ENCODE results near the gene SETD4.

The SETD4 gene

GRCh38 chr21:36052860-36053714 is 7.2 kb downstream of the SETD4 start:
- TF ChIP-seq, protein P1, sequence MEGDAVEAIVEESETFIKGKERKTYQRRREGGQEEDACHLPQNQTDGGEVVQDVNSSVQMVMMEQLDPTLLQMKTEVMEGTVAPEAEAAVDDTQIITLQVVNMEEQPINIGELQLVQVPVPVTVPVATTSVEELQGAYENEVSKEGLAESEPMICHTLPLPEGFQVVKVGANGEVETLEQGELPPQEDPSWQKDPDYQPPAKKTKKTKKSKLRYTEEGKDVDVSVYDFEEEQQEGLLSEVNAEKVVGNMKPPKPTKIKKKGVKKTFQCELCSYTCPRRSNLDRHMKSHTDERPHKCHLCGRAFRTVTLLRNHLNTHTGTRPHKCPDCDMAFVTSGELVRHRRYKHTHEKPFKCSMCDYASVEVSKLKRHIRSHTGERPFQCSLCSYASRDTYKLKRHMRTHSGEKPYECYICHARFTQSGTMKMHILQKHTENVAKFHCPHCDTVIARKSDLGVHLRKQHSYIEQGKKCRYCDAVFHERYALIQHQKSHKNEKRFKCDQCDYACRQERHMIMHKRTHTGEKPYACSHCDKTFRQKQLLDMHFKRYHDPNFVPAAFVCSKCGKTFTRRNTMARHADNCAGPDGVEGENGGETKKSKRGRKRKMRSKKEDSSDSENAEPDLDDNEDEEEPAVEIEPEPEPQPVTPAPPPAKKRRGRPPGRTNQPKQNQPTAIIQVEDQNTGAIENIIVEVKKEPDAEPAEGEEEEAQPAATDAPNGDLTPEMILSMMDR (conservative IDR thresholded peaks at IDR 0.05; ENCODE audit: control insufficient read depth, insufficient read depth, low read depth, low read length) = no peak
- H3K4me3 ChIP-seq (ENCODE audit: control insufficient read depth, low read depth, low read length) = no peak overlapping the region
- DNase-seq (ENCODE audit: low read depth) = no peak

GRCh38 chr21:36048357-36048756 is 12.0 kb downstream of the SETD4 start:
- H3K4me3 ChIP-seq (ENCODE audit: control insufficient read depth, low read depth, low read length) = no peak overlapping the region
- TF ChIP-seq, protein P1 (conservative IDR thresholded peaks at IDR 0.05; ENCODE audit: control insufficient read depth, insufficient read depth, low read depth, low read length) = no peak
- no peak for DNase-seq (ENCODE audit: low read depth)

GRCh38 chr21:36047139-36047538 is 13.2 kb downstream of the SETD4 start:
- no peak overlapping the region for H3K4me3 ChIP-seq (ENCODE audit: control insufficient read depth, low read depth, low read length)

DNA sequence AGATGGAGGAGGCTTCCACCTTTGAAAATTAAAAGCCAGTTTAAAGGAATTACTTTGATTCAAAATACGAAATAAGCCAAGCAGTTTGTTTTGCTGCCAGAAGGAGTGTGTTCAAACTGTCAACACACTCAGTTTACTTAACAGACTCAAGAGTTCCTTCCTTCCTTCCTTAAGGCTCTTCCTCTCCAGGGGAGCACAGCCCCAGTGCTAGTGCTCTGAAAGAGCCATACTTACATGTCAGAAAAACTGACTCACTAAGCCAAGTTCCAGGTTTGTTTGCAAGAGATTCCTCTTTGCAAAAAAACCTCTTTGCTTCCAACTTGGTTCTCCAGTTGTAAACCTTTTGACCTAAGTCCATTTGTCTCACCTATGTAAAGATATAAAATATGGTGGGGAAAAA is 14.3 kb downstream of the SETD4 start:
- DNase-seq (ENCODE audit: low read depth) = no peak
- no peak overlapping the region for H3K4me3 ChIP-seq (ENCODE audit: control insufficient read depth, low read depth, low read length)
- TF ChIP-seq, protein P1 (conservative IDR thresholded peaks at IDR 0.05; ENCODE audit: control insufficient read depth, insufficient read depth, low read depth, low read length) = no peak

More at GRCh38 chr21:36047139-36047538, 13.2 kb downstream of the SETD4 start:
- DNase-seq (ENCODE audit: low read depth) = no peak
- TF ChIP-seq, protein P1 (conservative IDR thresholded peaks at IDR 0.05; ENCODE audit: control insufficient read depth, insufficient read depth, low read depth, low read length) = no peak

- no peak for DNase-seq (ENCODE audit: low read depth)
- H3K4me3 ChIP-seq (ENCODE audit: control insufficient read depth, low read depth, low read length) = no peak overlapping the region
- TF ChIP-seq, protein P1 (conservative IDR thresholded peaks at IDR 0.05; ENCODE audit: control insufficient read depth, insufficient read depth, low read depth, low read length) = no peak
Observed at GRCh38 chr21:36044056-36044455, 16.3 kb downstream of the SETD4 start.

- TF ChIP-seq, protein P1 (conservative IDR thresholded peaks at IDR 0.05; ENCODE audit: control insufficient read depth, insufficient read depth, low read depth, low read length) = no peak
- no peak overlapping the region for H3K4me3 ChIP-seq (ENCODE audit: control insufficient read depth, low read depth, low read length)
- DNase-seq (ENCODE audit: low read depth) = no peak
Observed at GRCh38 chr21:36041910-36042309, 18.4 kb downstream of the SETD4 start.
